Hepatocyte (in vitro differentiated cells): ENCODE results near the gene NXPH4.

Experiments used
- CTCF ChIP-seq: fragments of 200-600 bp; sonication (generic); IDR thresholded peaks from 2 replicates; pipeline ENCODE4 v1.5.1; 2016; ENCODE audit warnings: antibody characterized with exemption, mild to moderate bottlenecking; ENCODE audit not compliant: poor library complexity
- EZH2 ChIP-seq: fragments of 200-600 bp; sonication (generic); IDR thresholded peaks from 2 replicates; pipeline ENCODE4 v1.6.1; 2016; ENCODE audit warnings: antibody characterized with exemption, mild to moderate bottlenecking, borderline replicate concordance

GRCh38 chr12:57216921-57217879 is 606 bp downstream of the NXPH4 start:
- TF ChIP-seq CTCF (no peak), EZH2 (peak; percentile 83)
